Endothelial cell of umbilical vein (primary cell): ENCODE results near the gene PAN3.

ENCODE experiments used
- FOS ChIP-seq: IDR thresholded peaks from 2 replicates; pipeline ENCODE4 v1.6.1; 2011; ENCODE audit warnings: mild to moderate bottlenecking, low read length, moderate library complexity, borderline replicate concordance; ENCODE audit not compliant: insufficient read depth
- MYC ChIP-seq: IDR thresholded peaks from one replicate; pipeline ENCODE4 v1.6.1; 2011; ENCODE audit warnings: mild to moderate bottlenecking, low read depth, low read length
- POLR2A ChIP-seq: IDR thresholded peaks from 2 replicates; pipeline ENCODE4 v1.6.1; 2012; ENCODE audit warnings: low read depth, mild to moderate bottlenecking, control low read depth, low read length
- TF ChIP-seq, protein P1 (sequence below), 2 donors: IDR thresholded peaks; 1 replicate in 1 of 2; 2 replicates in 1 of 2; pipeline ENCODE4 v1.5.1; 2011; ENCODE audit warnings: low read length in 2 of 2, mild to moderate bottlenecking in 2 of 2, moderate library complexity in 2 of 2, control low read depth in 1 of 2, inconsistent platforms in 1 of 2, low read depth in 1 of 2; ENCODE audit not compliant: insufficient read depth in 1 of 2; ENCODE audit errors: extremely low read depth in 1 of 2

GRCh38 chr13:28177327-28177726 is 39.0 kb downstream of the PAN3 start:
- TF ChIP-seq, protein P1, sequence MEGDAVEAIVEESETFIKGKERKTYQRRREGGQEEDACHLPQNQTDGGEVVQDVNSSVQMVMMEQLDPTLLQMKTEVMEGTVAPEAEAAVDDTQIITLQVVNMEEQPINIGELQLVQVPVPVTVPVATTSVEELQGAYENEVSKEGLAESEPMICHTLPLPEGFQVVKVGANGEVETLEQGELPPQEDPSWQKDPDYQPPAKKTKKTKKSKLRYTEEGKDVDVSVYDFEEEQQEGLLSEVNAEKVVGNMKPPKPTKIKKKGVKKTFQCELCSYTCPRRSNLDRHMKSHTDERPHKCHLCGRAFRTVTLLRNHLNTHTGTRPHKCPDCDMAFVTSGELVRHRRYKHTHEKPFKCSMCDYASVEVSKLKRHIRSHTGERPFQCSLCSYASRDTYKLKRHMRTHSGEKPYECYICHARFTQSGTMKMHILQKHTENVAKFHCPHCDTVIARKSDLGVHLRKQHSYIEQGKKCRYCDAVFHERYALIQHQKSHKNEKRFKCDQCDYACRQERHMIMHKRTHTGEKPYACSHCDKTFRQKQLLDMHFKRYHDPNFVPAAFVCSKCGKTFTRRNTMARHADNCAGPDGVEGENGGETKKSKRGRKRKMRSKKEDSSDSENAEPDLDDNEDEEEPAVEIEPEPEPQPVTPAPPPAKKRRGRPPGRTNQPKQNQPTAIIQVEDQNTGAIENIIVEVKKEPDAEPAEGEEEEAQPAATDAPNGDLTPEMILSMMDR (IDR thresholded peaks at IDR 0.05; ENCODE audit: extremely low read depth in 1 of 2, insufficient read depth in 1 of 2, low read depth in 1 of 2, low read length in 2 of 2), result no peak
- no peak for TF ChIP-seq MYC
- TF ChIP-seq POLR2A, result no peak
- TF ChIP-seq FOS, result no peak
